GM21515 (cell line): ENCODE data around the gene PNMA8A.
"Not testable (repeated sequence)": the region's sequence is repeated elsewhere in the genome, so short reads cannot be mapped to it uniquely, and the experiment has no call there.

Source experiments
- ATAC-seq: cut with Tn5 transposase; IDR thresholded peaks from one replicate; pipeline ENCODE4 v1.9.1; 2021; ENCODE audit not compliant: unreplicated experiment

PNMA8A gene

GRCh38 chr19:46466536-46467196 lies 4.7 kb downstream of the PNMA8A start:
- ATAC-seq: no peak

GRCh38 chr19:46463516-46463915 lies 7.8 kb downstream of the PNMA8A start:
- no peak for ATAC-seq

GRCh38 chr19:46461537-46461936 lies 9.8 kb downstream of the PNMA8A start:
- ATAC-seq: no peak

- ATAC-seq: no peak
These were observed 10.4 kb downstream of the PNMA8A start for GRCh38 chr19:46460981-46461380.

- no peak for ATAC-seq
These were observed 11.3 kb downstream of the PNMA8A start for GRCh38 chr19:46460055-46460454.

- ATAC-seq: no peak
These were observed 14.4 kb downstream of the PNMA8A start for GRCh38 chr19:46456930-46457329.

- no peak for ATAC-seq
These were observed 17.1 kb downstream of the PNMA8A start for GRCh38 chr19:46454244-46454643.

GRCh38 chr19:46453661-46454060 lies 17.7 kb downstream of the PNMA8A start:
- ATAC-seq: no peak

- ATAC-seq: no peak
These were observed 19.2 kb downstream of the PNMA8A start for GRCh38 chr19:46452186-46452585.

GRCh38 chr19:46451352-46451751 lies 20.0 kb downstream of the PNMA8A start:
- ATAC-seq: no peak

GRCh38 chr19:46450737-46451136 lies 20.6 kb downstream of the PNMA8A start:
- ATAC-seq: no peak

GRCh38 chr19:46449228-46449627 lies 22.1 kb downstream of the PNMA8A start:
- ATAC-seq: no peak

GRCh38 chr19:46448601-46449000 lies 22.8 kb downstream of the PNMA8A start:
- no peak for ATAC-seq

GRCh38 chr19:46447824-46448223 lies 23.5 kb downstream of the PNMA8A start:
- ATAC-seq: no peak

GRCh38 chr19:46447006-46447405 lies 24.4 kb downstream of the PNMA8A start:
- ATAC-seq: no peak

GRCh38 chr19:46446021-46446420 lies 25.3 kb downstream of the PNMA8A start:
- ATAC-seq: no peak

GRCh38 chr19:46442808-46443450 lies 28.4 kb downstream of the PNMA8A start:
- ATAC-seq: no peak

- no peak for ATAC-seq
These were observed 29.5 kb downstream of the PNMA8A start for GRCh38 chr19:46441866-46442265.

GRCh38 chr19:46435689-46436088 lies 35.7 kb downstream of the PNMA8A start:
- ATAC-seq: not testable (repeated sequence)

GRCh38 chr19:46435009-46435408 lies 36.4 kb downstream of the PNMA8A start:
- ATAC-seq: no peak

GRCh38 chr19:46433470-46433869 lies 37.9 kb downstream of the PNMA8A start:
- not testable (repeated sequence) for ATAC-seq

GRCh38 chr19:46431824-46432223 lies 39.5 kb downstream of the PNMA8A start:
- ATAC-seq: no peak

GRCh38 chr19:46429999-46430398 lies 41.4 kb downstream of the PNMA8A start:
- no peak for ATAC-seq
